HTERT RPE-1 (cell line): Measurements from ENCODE around the gene IQSEC1.

Experiments
- in situ Hi-C: fragments of 300-500 bp; cut with MboI; formaldehyde crosslinking; loops from 4 replicates; pipeline ENCODE4 v1.14.3; 2020; ENCODE audit warnings: low sequenced_read_pairs

Gene IQSEC1

GRCh38 chr3:13006216-13006990 lies 66.8 kb downstream of the IQSEC1 start:
- in situ Hi-C loops: no loop called here

- in situ Hi-C loops: no loop called here
These were observed 67.9 kb downstream of the IQSEC1 start for GRCh38 chr3:13005301-13005700.

GRCh38 chr3:13004376-13004775 lies 68.9 kb downstream of the IQSEC1 start:
- in situ Hi-C loops: no loop called here

GRCh38 chr3:13003608-13004007 lies 69.6 kb downstream of the IQSEC1 start:
- in situ Hi-C loops: no loop called here

GRCh38 chr3:13002398-13003124 lies 70.7 kb downstream of the IQSEC1 start:
- in situ Hi-C loops: no loop called here

GRCh38 chr3:12999147-13000140 lies 73.8 kb downstream of the IQSEC1 start:
- in situ Hi-C loops: no loop called here

- in situ Hi-C loops: no loop called here
These were observed 74.6 kb downstream of the IQSEC1 start for GRCh38 chr3:12998648-12999047.

- in situ Hi-C loops: no loop called here
These were observed 75.8 kb downstream of the IQSEC1 start for GRCh38 chr3:12997387-12997786.

GRCh38 chr3:12996181-12996506 lies 77.1 kb downstream of the IQSEC1 start:
- in situ Hi-C loops: no loop called here

GRCh38 chr3:12995389-12996180 lies 77.6 kb downstream of the IQSEC1 start:
- in situ Hi-C loops: no loop called here

GRCh38 chr3:12994607-12995388 lies 78.4 kb downstream of the IQSEC1 start:
- in situ Hi-C loops: no loop called here

GRCh38 chr3:12994357-12994606 lies 78.9 kb downstream of the IQSEC1 start:
- in situ Hi-C loops: no loop called here

- in situ Hi-C loops: no loop called here
These were observed 79.5 kb downstream of the IQSEC1 start for GRCh38 chr3:12993517-12994356.

- in situ Hi-C loops: no loop called here
These were observed 80.4 kb downstream of the IQSEC1 start for GRCh38 chr3:12992629-12993516.

- in situ Hi-C loops: no loop called here
These were observed 81.4 kb downstream of the IQSEC1 start for GRCh38 chr3:12991861-12992281.

GRCh38 chr3:12991481-12991837 lies 81.8 kb downstream of the IQSEC1 start:
- in situ Hi-C loops: no loop called here

- in situ Hi-C loops: no loop called here
These were observed 82.3 kb downstream of the IQSEC1 start for GRCh38 chr3:12990781-12991480.

- in situ Hi-C loops: no loop called here
These were observed 82.9 kb downstream of the IQSEC1 start for GRCh38 chr3:12990306-12990705.
